Measurements from ENCODE around the gene EML6. TPM values are rescaled to one million over a fixed set of nuclear protein-coding genes. Genes with fewer than 3 reads are reported as not detected.

The EML6 gene
- total RNA-seq, 3 donors from 2014 or later (not counting 1 experiment from before 2014, with no cell fraction given) = 1.7 to 3.2 (median 2.4) TPM

- intact Hi-C loops (cut with micrococcal nuclease) = no loop called here
Measured at GRCh38 chr2:54855434-54855833, 132.0 kb downstream of the EML6 start.

GRCh38 chr2:54858021-54858681 is 134.7 kb downstream of the EML6 start:
- peaks cover 0 to 2% of the 10 kb centered on the region in 2 donors for H3K9me3 Mint-ChIP-seq
- no peak for ATAC-seq
- no peak overlapping the region for H3K4me3 Mint-ChIP-seq
- Histone ChIP-seq H3K4me3 (ENCODE audit: low read length) (no peak overlapping the region), H3K36me3 (ENCODE audit: control insufficient read depth, insufficient read depth, low read length) (no peaks in the 10 kb centered on the region), H3K4me1 (ENCODE audit: control insufficient read depth, insufficient read depth, low read length) (no peaks in the 10 kb centered on the region), H3K9me3 (ENCODE audit: control insufficient read depth, insufficient read depth, low read length) (no peaks in the 10 kb centered on the region), H3K27ac (ENCODE audit: low read length) (no peak overlapping the region), H3K27me3 (ENCODE audit: control insufficient read depth, insufficient read depth, low read length) (no peaks in the 10 kb centered on the region)
- no peaks in the 10 kb centered on the region for H3K27me3 Mint-ChIP-seq (ENCODE audit: low read depth in 2 of 2)
- no peak for DNase-seq
- H3K27ac Mint-ChIP-seq = no peak overlapping the region
- H3K4me1 Mint-ChIP-seq = no peaks in the 10 kb centered on the region
- intact Hi-C loops (cut with micrococcal nuclease) = no loop called here
- TF ChIP-seq CTCF (IDR thresholded peaks at IDR 0.05) = no peak
- H3K36me3 Mint-ChIP-seq = no peaks in the 10 kb centered on the region
- WGBS (ENCODE audit: insufficient coverage) = 71% methylated on average over 3 of the region's 3 CpGs

More at GRCh38 chr2:54855434-54855833, 132.0 kb downstream of the EML6 start:
- Mint-ChIP-seq H3K4me3 (no peak overlapping the region), H3K27ac (no peak overlapping the region), H3K4me1 (peaks cover 0 to 4% of the 10 kb centered on the region in 2 donors), H3K27me3 (ENCODE audit: low read depth in 2 of 2) (no peaks in the 10 kb centered on the region), H3K9me3 (no peaks in the 10 kb centered on the region), H3K36me3 (no peaks in the 10 kb centered on the region)
- no peak overlapping the region for H3K27ac ChIP-seq (ENCODE audit: low read length)
- no peaks in the 10 kb centered on the region for H3K27me3 ChIP-seq (ENCODE audit: control insufficient read depth, insufficient read depth, low read length)
- H3K4me1 ChIP-seq (ENCODE audit: control insufficient read depth, insufficient read depth, low read length) = no peaks in the 10 kb centered on the region
- WGBS (ENCODE audit: insufficient coverage) = 100% methylated on average over 1 of the region's 2 CpGs
- H3K9me3 ChIP-seq (ENCODE audit: control insufficient read depth, insufficient read depth, low read length) = no peaks in the 10 kb centered on the region
- no peaks in the 10 kb centered on the region for H3K36me3 ChIP-seq (ENCODE audit: control insufficient read depth, insufficient read depth, low read length)
- DNase-seq (no peak), ATAC-seq (no peak)
- no peak for TF ChIP-seq CTCF (IDR thresholded peaks at IDR 0.05)
- no peak overlapping the region for H3K4me3 ChIP-seq (ENCODE audit: low read length)

- no peak for DNase-seq
- Histone ChIP-seq H3K27me3 (ENCODE audit: control insufficient read depth, insufficient read depth, low read length) (no peaks in the 10 kb centered on the region), H3K9me3 (ENCODE audit: control insufficient read depth, insufficient read depth, low read length) (no peaks in the 10 kb centered on the region), H3K4me1 (ENCODE audit: control insufficient read depth, insufficient read depth, low read length) (no peaks in the 10 kb centered on the region), H3K27ac (ENCODE audit: low read length) (no peak overlapping the region), H3K36me3 (ENCODE audit: control insufficient read depth, insufficient read depth, low read length) (no peaks in the 10 kb centered on the region), H3K4me3 (ENCODE audit: low read length) (no peak overlapping the region)
- H3K27me3 Mint-ChIP-seq (ENCODE audit: low read depth in 2 of 2) = no peaks in the 10 kb centered on the region
- no peak for ATAC-seq
- no peak overlapping the region for H3K27ac Mint-ChIP-seq
- no peak for TF ChIP-seq CTCF (IDR thresholded peaks at IDR 0.05)
- intact Hi-C loops (cut with micrococcal nuclease) = no loop called here
- H3K9me3 Mint-ChIP-seq = peaks cover 0 to 2% of the 10 kb centered on the region in 2 donors
- WGBS (ENCODE audit: insufficient coverage) = 80% methylated on average over 2 of the region's 3 CpGs
- no peaks in the 10 kb centered on the region for H3K4me1 Mint-ChIP-seq
- H3K4me3 Mint-ChIP-seq = no peak overlapping the region
- H3K36me3 Mint-ChIP-seq = no peaks in the 10 kb centered on the region
Measured at GRCh38 chr2:54859416-54859815, 136.0 kb downstream of the EML6 start.
